Activated T-cell treated with anti-CD3 and anti-CD28 coated beads for 1 hour (primary cell): ENCODE measurements around the gene DLST.
"Not testable (repeated sequence)": the region's sequence is repeated elsewhere in the genome, so short reads cannot be mapped to it uniquely, and the experiment has no call there.

ENCODE experiments used
- DNase-seq: peaks from one replicate; pipeline ENCODE4 v3.0.0-alpha.2; 2020; ENCODE audit warnings: low read depth

DLST gene

GRCh38 chr14:74917646-74918081 lies 35.9 kb downstream of the DLST start:
- DNase-seq, result no peak

- no peak for DNase-seq
These were observed 36.7 kb downstream of the DLST start for GRCh38 chr14:74918380-74918779.

- DNase-seq, result no peak
These were observed 37.9 kb downstream of the DLST start for GRCh38 chr14:74919421-74920165.

DNA sequence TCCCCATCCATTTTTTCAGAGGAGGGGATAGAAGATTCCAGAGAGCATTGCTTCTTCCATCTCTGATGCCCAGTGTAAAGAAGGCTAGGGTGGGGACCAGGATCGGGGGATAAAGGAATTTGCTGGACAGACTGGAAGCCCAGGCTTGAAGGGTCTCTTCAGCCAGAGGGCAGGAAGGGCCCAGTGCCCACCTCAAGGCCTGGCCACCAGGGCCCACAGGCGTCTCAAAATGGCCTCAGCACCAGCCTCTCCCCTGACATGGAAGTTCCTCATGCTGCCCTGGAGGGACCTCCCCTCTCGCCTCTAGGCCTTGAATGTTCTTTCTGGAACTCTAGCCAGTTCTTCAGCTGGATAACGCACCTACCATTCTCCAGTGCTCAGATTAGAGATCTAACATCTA lies 38.6 kb downstream of the DLST start:
- DNase-seq, result no peak

- DNase-seq, result no peak
These were observed 39.4 kb downstream of the DLST start for GRCh38 chr14:74921053-74921620.

GRCh38 chr14:74921987-74922751 lies 40.5 kb downstream of the DLST start:
- no peak for DNase-seq

GRCh38 chr14:74922752-74923401 lies 41.2 kb downstream of the DLST start, which contains the start of gene RPS6KL1:
RPS6KL1 (minus strand) TSS chr14:74923260; CDS start chr14:74921541, 1,719 bp downstream.
- peak; percentile 48 for DNase-seq

- DNase-seq, result no peak
These were observed 42.3 kb downstream of the DLST start for GRCh38 chr14:74924061-74924460.

DNA sequence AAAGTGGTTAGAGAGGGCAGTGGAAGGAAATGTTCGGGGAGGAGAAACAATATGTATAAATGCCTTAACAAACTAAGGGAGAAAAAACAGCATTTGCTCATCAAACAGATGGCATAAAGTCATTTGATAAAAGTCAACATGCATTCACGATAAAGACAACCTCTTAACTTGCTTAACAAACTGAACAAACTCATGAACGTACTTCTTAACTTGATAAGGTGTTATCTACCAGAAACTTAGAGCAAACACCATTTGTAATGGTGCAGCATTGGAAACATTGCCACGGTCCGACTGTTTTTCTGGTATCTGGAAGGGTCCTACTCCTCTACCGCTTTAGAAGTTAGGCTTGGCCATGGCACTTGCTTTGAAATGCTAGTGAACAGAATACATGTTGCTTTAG lies 45.5 kb downstream of the DLST start:
- DNase-seq, result no peak

DNA sequence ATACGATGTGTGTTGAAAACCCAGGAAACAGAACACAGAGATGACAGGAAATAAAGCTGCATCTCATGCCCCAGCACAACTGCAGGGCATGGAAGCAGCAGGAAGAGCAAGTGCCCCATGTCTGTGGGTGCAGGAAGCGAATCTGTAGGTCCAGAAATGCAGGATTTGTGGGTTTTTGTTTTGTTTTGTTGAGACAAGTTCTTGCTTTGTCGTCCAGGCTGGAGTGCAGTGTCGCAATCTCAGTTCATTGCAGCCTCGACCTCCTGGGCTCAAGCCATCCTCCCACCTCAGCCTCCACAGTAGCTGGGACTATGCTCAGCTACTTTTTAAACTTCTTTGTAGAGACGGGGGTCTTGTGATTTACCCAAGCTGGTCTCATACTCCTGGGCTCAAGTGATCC lies 47.5 kb downstream of the DLST start:
- no peak for DNase-seq

GRCh38 chr14:74931744-74932143 lies 50.0 kb downstream of the DLST start:
- not testable (repeated sequence) for DNase-seq

GRCh38 chr14:74932401-74932901 lies 50.7 kb downstream of the DLST start:
- DNase-seq, result no peak

- DNase-seq, result not testable (repeated sequence)
These were observed 51.2 kb downstream of the DLST start for GRCh38 chr14:74932936-74933335.

GRCh38 chr14:74934041-74934440 lies 52.3 kb downstream of the DLST start:
- no peak for DNase-seq

DNA sequence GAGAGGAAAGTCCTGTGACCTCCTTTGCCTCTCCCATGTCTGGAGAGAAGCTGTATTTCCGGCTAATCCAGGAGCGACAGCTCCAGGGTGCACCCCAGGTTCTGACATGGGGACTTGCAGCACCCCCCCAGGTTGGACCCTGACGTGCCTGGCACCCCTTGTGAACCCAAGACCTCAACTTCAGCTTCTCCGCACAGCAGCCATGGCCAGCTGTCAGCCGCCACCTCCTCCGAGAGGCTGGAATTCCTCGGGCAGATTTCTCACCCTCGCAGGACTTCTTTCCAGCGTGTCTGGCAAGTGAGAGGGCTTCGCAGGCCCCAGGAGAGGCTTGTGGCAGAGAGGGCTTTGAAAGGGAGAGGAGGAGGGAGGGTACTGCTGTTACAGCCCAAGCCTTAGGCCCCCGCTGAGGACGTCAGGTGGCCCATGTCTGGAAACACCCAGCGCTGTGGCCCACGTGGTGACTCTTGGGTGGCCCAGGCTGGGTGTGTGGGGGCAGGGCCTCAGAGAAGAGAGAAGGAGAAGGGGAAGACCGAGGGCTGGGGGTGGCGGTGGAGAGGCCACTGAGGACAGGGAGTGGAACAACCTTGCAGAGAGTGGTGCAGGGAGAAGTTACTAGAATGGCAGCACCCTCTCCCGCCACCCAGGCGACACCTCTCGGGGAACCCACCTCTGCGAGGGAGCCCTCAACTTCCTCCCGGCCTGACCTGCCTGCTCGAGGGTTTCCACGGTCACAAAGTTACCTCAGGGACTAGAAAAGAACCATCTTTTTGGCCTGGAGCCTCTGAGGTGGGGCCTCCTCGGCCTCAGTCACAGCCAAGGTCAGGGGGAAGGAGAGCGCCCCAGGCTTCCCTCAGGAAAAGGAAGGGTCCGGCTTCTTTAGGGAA lies 53.0 kb downstream of the DLST start:
- DNase-seq, result no peak

DNA sequence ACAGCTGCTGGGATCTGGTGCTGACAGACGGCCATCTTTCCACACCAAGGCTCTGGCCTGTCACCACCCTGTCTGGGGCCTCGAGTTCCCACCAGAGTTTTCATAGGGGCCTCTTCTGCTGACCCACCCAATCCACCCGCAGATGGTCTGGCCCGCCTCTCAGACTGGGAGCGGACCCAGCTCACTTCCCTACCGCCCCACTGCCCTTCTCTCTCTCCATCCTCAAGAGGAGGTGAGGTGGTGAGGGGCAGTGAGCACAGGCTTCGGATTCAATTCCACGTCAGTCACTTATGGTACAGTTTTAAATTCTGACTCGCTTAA lies 53.6 kb downstream of the DLST start:
- DNase-seq, result no peak

GRCh38 chr14:74936151-74936550 lies 54.4 kb downstream of the DLST start:
- no peak for DNase-seq

DNA sequence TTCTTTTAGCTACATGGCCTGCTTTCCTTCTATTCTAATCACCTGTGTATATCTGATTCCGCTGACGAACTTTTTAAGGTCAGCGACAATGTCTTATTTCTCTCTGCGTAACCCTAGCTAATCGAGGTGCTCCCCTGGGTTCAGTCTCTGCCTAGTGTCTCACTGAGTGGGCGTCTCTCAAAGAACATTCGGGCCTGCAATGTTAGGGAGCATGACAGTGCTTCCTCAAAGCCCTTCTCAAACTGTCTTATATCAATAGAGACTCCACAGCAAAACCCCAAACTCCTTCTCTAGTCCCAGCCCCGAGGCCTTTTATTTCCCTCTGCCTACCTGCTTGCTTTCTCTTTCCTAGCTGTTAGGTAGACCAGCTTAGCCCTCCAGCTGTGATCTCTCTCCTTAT lies 55.0 kb downstream of the DLST start:
- no peak for DNase-seq

GRCh38 chr14:74937171-74937570 lies 55.5 kb downstream of the DLST start:
- no peak for DNase-seq

- DNase-seq, result no peak
These were observed 57.1 kb downstream of the DLST start for GRCh38 chr14:74938531-74939495.
